Breast epithelium (tissue), 3 donors: Measurements from ENCODE around the gene SCN4B.

Source experiments
- POLR2AphosphoS5 ChIP-seq, 3 donors: sonication (generic); formaldehyde crosslinking; IDR thresholded peaks; one replicate each; pipeline ENCODE4 v1.6.1; 2017; ENCODE audit warnings: antibody characterized with exemption in 3 of 3
- TF ChIP-seq, protein P1 (sequence below), 3 donors: fragments of 450-650 bp; IDR thresholded peaks; one replicate each; pipeline ENCODE4 v1.5.1; 2016 to 2017; ENCODE audit warnings: antibody characterized with exemption in 3 of 3, mild to moderate bottlenecking in 3 of 3, moderate library complexity in 3 of 3

DNA sequence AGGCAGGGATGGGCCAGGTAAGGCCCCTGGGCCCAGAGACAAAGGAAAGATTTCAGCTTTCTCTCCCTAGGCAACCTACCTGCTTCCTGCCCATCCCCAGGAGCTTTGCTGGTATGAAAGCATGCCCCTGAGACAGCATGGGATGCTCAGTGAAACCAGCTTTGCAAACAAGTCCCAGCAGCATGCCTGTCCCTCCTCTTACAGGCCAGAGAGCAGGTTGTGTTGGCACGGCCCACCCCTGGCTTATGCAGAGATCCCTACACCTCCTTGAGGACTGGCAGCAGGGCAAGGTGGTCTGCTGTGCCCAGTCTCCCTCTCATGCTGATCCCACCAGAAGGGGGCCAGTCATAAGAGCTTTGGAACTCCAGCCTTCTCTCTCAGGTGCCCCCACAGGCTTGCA lies 3.1 kb downstream of the SCN4B start:
- TF ChIP-seq, protein P1, sequence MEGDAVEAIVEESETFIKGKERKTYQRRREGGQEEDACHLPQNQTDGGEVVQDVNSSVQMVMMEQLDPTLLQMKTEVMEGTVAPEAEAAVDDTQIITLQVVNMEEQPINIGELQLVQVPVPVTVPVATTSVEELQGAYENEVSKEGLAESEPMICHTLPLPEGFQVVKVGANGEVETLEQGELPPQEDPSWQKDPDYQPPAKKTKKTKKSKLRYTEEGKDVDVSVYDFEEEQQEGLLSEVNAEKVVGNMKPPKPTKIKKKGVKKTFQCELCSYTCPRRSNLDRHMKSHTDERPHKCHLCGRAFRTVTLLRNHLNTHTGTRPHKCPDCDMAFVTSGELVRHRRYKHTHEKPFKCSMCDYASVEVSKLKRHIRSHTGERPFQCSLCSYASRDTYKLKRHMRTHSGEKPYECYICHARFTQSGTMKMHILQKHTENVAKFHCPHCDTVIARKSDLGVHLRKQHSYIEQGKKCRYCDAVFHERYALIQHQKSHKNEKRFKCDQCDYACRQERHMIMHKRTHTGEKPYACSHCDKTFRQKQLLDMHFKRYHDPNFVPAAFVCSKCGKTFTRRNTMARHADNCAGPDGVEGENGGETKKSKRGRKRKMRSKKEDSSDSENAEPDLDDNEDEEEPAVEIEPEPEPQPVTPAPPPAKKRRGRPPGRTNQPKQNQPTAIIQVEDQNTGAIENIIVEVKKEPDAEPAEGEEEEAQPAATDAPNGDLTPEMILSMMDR (IDR thresholded peaks at IDR 0.05): no peak
- TF ChIP-seq POLR2AphosphoS5 (IDR thresholded peaks at IDR 0.05): no peak
